Thyroid gland (tissue), 4 donors: Measurements from ENCODE around the gene DENND5A.

Experiments
- CTCF ChIP-seq, 6 experiments: fragments of 200-600 bp in 3 of 6; fragments of 450-650 bp in 3 of 6; sonication (generic) in 3 of 6; IDR thresholded peaks; one replicate each; pipeline ENCODE4 v1.5.1; 2016 to 2019; ENCODE audit warnings: antibody characterized with exemption in 6 of 6, mild to moderate bottlenecking in 2 of 6, inconsistent platforms in 1 of 6, moderate library complexity in 1 of 6
- POLR2A ChIP-seq, 2 donors: fragments of 450-650 bp; IDR thresholded peaks; one replicate each; pipeline ENCODE4 v1.6.1; 2017; ENCODE audit warnings: antibody characterized with exemption in 2 of 2, mild to moderate bottlenecking in 2 of 2, moderate library complexity in 1 of 2

- TF ChIP-seq CTCF (IDR thresholded peaks at IDR 0.05) (no peak), POLR2A (IDR thresholded peaks at IDR 0.05) (no peak)
These were observed 170.7 kb downstream of the DENND5A start for GRCh38 chr11:9094420-9094819.
